HG03108 (cell line): Measurements from ENCODE around the gene DENND4C.
"Not testable (repeated sequence)": the region's sequence is repeated elsewhere in the genome, so short reads cannot be mapped to it uniquely, and the experiment has no call there.

Experiments
- ATAC-seq: cut with Tn5 transposase; IDR thresholded peaks from one replicate; pipeline ENCODE4 v1.9.1; 2021; ENCODE audit warnings: moderate library complexity; ENCODE audit not compliant: unreplicated experiment

The DENND4C gene

DNA sequence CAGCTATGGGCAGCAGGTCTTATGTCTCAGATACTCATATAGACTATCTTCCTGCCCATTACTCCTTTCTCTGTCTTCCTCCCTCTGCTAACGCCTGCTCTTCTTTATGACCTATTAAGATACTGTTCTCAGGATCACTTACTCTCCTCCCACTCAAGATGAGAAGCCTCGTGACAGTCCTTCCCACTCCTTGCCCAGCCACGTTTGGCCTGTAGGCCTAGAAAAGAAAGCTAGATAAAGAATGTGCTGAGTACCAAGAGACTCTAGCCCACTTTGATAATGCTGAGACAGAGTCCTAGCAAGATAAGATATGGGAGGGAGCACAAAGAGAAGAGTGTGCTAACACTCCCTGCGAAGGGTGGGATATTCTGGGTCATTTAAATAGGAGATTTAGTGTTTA lies 6.8 kb upstream of the DENND4C start:
- ATAC-seq = no peak

DNA sequence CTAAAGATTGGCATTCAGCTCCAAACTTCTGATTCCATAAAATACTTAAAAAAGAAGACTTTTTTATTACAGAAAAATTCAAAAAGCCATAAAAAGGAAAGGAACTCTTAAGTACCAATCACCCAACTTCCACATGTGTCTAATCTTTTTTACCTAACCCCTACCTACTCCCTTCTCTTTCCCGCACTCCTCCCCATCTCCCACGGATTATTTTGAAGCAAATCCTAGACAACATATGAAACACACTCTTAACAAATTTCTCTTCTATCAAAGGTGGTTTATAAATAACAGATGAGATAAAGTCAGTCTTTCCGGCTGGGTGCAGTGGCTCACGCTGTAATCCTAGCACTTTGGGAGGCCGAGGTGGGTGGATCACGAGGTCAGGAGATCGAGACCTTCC lies 5.9 kb upstream of the DENND4C start:
- ATAC-seq = no peak

DNA sequence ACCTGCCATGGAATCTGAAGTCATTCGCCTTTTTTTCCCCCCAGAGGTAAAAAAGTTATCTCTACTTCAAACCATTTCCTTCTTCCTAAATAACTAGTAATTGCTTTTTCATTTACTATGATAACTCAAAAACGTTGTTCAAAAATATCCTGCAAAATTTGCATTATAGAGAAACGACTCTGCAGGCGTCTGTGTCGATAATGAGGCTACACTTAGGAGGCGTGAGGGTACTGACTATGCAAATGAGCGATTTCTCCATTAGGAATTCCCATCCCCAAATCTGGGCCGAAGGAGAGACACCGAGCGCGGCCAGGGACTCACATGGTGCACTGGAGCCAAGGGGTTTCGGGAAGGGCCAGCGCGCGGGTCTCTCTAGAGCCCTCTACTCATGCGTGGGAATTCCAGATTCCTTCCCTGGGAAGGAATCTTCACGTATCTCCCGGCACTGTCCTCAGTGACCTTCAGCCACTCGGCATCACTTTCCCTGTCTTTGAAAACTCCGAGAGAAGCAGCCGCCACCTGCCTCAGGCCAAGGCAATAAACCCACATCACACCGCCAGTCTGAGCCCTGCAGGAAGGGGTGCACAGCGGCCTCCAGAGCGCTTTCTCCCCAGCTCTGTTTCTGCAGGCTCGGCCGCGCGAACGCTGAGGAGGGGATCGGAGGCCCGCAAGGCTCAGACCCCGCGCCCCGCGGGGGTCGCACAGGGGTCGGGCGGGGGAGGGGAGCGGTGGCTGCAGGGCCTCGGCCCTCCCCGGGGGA lies 718 bp upstream of the DENND4C start:
- peak; percentile 38 for ATAC-seq

DNA sequence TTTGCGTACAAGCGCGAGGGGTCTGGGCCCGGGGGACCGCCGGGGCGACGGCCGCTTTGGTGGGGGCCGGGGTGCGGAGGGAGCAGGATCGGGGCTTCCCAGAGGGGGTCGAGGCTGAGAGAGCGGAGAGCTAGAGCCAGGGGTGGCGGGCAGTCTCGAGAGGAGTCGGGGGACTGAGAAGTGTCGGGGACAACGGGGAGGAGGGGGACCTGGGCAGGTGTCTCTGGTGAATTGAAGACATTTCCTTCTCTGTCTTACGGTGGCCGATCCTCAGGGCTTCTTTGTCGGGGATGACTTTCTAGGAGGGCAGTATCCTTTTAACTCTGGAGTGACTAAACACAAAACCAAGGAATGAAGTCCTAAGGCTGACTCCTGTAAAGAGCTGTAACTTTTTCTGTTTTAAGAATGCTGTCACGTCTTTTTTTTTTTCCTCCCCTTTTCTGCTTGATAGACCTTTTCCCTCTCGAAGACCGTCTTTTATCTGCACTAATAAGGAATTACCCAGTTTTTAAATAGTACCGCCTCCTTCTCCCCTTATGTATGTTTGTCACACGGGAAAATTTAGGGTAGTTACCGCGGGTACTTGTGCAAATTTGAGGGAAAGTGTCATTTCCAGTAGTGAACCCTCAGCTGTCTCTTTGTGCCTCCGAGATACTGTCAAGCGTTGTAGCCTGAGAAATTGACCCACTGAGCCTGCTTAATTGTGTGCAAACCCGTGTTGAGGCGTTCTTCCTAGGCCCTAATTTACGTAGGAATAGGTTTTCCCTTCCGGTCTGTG lies 822 bp downstream of the DENND4C start:
- ATAC-seq = peak; percentile 3

DNA sequence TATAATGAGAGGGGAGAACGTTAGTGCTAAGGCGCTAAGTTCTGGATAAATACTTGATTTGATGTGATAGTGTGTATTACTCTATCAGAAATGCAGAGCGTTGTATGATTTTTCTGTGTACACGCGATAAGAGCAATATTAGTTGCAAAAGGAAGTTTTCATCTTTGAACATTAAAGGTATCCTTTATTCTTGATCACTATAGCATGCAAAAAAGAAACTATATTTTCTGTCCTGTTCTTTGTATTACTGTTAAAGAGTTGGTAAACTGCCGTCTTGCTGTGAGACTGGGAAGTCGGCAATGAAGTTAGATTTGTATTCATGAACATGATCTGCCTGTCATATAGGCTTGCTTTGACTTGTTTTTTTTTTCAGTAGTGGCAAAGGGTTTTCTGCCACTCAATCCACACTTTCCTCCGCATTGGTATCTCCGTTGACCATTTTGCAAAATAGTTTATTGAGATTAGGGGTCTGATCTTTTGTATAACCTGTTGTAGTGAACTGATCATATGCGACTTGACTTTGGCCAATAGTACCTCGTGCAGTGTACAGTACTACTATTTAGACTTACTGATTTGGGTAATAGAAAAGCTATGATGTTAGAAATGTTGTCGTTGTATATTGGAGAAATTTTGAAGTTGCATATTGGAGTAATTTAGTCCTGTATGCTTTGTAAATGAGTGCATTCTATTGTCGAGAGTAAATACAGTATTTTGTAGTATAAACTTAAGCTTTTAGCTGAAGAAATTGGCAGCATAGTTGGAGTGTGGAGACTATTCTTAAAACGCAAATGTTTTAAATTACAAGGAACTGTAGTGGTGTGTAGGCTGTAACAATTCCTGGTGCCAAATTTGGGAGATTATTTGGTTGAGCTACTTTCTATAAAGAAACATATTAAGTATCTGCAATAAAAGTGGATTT lies 1.7 kb downstream of the DENND4C start:
- no peak for ATAC-seq

DNA sequence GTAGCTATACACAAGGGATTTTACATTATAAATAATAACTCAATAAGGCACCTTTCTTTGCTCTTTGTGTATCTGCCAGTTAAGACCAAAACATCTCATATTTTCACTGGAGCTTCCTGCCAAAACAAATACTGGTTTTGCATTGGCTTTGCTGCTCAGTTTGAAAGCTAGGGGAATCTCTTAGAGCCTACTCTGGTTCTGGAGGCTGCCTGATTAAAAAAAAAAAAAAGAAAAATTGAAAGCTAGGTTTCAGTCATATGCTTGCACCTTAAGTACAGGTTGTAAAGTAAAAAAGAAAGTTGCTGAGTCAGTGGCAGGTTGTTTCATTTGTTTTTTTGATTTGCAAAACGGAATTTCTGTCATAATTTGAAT lies 2.3 kb downstream of the DENND4C start:
- ATAC-seq = no peak

DNA sequence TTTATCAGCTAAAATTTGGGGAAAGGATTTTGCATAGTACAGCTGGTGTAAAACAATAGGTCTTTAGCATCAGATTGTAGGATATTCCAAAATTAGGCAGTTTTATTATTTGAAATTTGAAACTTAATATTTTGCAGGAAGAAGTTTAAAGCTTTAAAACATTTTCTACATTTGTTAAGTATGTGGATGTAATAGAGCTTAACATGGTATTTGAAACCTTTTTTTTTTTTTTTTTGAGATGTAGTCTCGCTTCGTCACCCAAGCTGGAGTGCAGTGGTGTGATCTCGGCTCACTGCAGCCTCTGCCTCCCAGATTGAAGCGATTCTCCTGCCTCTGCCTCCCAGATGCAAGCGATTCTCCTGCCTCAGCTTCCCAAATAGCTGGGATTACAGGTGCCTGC lies 2.9 kb downstream of the DENND4C start:
- no peak for ATAC-seq

DNA sequence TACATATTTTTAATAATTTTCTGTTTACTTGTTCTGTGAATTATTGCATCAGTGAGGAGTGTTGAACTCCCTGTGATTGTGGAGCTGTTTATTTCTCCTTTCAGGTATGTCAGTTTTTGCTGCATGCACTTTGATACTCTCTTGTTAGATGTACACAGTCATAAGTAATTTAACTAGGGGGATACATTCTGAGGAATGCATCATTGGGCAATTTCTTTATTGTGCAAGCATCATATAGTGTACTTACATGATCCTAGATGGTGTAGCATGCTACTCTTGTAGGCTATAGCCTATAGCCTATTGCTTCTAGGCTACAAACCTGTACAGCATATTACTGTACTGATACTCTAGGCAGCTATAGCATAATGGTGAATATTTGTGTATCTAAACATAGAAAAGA lies 9.5 kb downstream of the DENND4C start:
- ATAC-seq = no peak

DNA sequence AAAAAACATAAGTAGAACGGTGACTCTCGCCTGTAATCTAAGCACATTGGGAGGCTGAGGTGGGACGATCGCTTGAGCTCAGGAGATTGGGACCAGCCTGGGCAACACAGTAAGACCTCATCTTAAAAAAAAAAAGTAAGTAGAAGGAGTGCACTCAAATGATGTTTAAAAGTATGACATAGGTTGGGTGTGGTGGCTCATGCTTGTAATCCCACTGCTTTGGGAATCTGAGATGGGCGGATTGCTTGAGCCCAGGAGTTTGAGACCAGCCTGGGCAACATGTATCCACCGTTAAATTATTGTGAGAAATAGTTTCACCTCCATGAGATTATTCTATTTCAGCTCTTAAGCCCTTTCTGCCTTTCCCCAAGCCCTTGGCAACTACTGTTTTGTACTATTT lies 11.2 kb downstream of the DENND4C start:
- ATAC-seq = no peak

DNA sequence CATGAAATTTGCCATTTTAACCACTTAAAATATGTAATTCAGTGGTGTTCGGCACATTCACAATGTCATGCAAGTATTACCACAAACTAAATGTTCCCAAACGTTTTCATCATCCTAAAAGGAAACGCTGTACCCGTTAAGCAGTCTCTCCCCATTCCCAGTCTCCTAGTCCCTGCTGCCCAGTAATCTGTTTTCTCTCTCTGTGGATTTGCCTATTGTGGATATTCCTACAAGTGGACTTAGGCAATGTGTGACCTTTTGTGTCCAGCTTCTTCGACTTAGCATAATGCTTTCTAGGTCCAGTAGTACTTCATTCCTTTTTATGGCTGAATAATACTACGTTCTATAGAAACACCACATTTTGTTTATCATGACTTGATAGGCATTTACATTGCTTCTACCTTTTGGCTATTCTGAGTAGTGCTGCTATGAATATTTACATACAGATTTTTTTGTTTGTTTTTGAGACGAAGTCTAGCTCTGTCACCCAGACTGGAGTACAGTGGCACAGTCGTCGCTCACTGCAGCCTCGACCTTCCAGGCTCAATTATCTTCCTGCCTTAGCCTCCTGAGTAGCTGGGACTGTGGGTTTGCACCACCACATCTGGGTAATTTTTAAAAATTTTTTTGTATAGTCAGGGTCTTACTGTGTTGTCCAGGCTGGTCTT lies 13.0 kb downstream of the DENND4C start:
- ATAC-seq = no peak

DNA sequence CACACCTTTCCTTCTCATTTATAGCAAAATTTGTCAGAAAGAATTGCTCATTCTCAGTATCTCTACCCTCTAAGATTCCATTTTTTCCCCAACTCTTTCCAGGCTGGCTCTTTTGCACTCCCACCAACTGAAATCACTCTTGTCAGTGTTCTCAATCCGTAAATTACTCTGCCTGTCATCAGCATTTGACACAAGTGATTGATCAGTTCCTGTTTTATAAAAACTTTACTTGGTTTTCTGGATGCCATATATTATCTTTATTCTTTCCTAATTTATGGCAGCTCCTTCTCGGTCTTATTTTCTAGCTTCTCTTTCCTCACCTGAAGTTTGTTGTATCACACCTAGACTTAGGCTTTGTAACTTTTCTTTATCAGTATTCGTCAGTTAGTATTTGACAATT lies 16.4 kb downstream of the DENND4C start:
- no peak for ATAC-seq

DNA sequence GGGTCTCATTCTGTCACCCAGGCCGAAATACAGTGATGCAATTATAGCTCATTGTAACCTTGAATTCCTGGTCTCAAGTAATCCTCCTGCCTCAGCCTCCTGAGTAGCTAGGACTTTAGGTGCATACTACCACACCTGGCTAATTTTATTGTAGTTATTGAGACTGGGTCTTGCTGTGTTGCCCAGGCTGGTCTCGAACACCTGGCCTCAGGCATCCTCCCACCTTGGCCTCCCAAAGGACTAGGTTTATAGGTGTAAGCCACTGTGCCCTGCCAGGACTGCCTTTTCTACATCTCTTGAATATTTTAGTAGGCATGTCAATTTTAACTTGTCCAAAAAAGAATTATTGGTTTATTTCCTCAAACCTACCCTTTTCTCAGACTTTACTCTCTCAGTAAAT lies 16.9 kb downstream of the DENND4C start:
- no peak for ATAC-seq

DNA sequence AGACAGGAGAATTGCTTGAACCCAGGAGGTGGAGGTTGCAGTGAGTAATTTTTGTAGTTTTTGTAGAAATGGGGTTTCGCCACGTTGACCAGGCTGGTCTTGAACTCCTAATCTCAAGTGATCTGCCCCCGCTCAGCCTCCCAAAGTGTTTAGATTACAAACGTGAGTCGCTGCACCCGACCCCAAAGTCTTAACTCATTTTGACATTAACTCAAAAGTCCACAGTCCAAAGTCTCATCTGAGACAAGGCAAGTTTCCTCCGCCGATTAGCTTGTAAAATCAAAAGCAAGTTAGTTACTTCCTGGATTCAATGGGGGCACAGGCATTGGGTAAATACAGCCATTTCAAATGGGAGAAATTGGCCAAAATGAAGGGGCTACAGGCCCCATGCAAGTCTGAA lies 19.9 kb downstream of the DENND4C start:
- not testable (repeated sequence) for ATAC-seq

DNA sequence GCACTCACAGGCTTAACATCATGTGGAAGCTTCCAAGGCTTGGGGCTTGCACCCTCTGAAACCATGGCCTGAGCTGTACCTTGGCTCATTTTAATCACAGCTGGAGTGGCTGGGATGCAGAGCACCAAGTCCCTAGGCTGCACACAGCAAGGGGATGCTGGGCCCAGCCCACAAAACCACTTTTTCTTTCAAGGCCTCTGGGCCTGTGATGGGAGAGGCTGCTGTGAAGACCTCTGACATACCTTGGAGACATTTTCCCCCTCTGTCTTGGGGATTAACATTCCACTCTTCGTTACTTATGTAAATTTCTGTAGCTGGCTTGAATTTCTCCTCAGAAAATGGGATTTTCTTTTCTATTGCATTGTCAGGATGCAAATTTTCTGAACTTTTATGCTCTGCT lies 20.7 kb downstream of the DENND4C start:
- not testable (repeated sequence) for ATAC-seq

DNA sequence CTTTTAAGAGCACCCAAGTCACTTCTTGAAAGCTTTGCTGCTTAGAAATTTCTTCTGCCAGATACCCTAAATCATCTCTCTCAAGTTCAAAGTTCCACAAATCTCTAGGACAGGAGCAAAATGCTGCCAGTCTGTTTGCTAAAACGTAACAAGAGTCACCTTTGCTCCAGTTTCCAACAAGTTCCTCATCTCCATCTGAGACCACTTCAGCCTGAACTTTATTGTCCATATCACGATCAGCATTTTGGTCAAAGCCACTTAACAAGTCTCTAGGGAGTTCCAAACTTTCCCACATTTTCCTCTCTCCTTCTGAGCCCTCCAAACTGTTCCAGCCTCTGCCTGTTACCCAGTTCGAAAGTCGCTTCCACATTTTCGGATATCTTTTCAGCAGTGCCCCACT lies 21.1 kb downstream of the DENND4C start:
- not testable (repeated sequence) for ATAC-seq

DNA sequence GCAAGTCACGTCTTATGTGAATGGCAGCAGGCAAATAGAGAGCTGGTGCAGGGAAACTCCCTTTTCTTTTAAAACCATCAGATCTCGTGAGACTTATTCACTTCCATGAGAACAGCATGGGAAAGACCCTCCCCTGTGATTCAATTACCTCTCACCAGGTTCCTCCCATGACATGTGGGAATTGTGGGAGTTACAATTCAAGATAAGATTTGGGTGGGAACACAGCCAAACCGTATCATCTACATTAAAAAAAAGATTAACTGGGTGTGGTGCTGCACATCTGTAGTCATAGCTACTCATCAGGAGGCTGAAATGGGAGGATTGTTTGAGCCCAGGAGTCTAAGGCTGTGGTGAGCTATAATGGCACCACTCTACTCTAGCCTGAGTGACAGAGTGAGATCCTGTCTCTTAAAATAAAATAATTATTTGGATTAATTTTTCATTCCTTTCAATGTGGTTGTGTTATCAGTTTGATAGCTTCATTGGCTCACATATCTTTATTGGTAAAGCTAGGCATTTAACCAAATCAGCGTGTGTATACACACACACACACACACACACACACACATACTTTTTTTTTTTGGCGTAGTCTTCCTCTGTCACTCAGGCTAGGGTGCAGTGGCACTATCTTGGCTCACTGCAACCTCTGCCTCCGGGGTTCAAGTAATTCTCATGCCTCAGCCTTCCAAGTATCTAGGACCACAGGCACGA lies 21.8 kb downstream of the DENND4C start:
- no peak for ATAC-seq

DNA sequence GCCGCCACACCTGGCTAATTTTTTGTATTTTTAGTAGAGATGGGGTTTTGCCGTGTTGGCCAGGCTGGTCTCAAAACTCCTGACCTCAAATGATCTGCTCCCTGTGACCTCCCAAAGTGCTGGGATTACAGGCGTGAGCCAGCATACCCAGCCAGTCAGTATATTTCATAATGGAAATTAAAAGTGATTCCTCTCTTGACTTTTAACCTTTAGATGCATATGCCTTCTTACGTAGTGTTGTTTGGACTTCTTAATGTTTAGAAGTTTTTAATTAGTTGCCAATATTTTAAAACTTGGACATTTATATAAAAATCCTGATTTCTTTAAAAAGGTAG lies 22.4 kb downstream of the DENND4C start:
- ATAC-seq = no peak

DNA sequence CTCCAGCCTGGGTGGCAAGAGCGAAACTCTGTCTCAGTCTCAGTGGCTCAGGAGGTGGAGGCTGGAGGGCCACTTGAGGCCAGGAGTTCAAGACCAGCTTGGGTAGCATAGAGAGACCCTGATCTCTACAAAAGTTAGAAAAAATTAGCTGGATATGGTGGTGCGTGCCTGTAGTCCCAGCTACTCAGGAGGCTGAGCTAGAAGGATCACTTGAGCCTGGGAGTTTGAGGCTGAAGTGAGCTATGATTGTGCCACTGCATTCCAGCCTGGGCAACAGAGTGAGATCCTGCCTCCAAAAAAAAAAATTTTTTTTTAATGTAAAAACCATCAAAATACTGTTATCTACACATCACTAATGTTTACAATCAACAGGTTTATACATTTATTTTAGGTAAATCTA lies 24.6 kb downstream of the DENND4C start:
- no peak for ATAC-seq

DNA sequence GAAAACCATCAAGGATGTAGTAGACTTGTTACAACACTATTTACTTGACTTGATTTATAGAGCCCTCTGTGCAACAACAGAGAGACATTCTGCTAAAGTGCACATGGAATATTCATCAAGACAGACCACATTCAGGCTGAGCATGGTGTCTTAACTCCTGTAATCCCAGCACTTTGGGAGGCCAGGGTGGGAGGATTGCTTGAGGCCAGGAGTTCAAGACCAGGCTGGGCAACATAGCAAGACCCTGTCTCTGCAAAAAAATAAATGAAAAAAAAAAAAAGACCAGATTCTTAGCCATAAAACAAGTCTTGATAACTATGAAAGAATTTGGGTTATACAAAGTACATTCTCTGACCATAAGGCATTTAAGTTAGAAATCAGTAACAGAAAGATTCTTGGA lies 25.3 kb downstream of the DENND4C start:
- no peak for ATAC-seq

DNA sequence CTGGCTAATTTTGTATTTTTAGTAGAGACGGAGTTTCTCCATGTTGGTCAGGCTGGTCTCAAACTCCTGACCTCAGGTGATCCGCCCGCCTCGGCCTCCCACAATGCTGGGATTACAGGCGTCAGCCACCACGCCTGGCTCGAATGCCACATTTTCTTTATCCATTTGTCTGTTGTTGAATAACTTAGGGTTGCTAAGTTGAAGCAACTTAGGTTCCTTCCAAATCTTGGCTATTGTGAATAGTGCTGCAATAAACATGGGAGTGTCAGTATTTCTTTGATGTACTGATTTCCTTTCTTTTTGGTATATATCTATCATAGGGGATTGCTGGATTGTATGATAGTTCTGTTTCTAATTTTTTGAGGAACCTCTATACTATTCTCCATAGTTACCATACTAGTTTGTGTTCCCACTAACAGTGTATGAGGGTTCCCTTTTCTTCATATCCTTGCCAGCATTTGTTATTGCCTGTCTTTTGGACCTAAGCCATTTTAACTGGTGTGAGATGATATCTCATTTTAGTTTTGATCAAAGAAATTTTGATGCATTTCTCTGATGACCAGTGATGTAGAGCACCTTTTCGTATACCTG lies 29.3 kb downstream of the DENND4C start:
- ATAC-seq = not testable (repeated sequence)
